Measurements from ENCODE around the gene TGOLN2.
"Not testable (repeated sequence)": the region's sequence is repeated elsewhere in the genome, so short reads cannot be mapped to it uniquely, and the experiment has no call there.

Gene TGOLN2

GRCh38 chr2:85323351-85323987 is 4.3 kb downstream of the TGOLN2 start:
- H3K27ac ChIP-seq: no peak overlapping the region
- no peak for TF ChIP-seq CTCF (conservative IDR thresholded peaks at IDR 0.05)
- TF ChIP-seq ZFX (IDR thresholded peaks at IDR 0.05): no peak

DNA sequence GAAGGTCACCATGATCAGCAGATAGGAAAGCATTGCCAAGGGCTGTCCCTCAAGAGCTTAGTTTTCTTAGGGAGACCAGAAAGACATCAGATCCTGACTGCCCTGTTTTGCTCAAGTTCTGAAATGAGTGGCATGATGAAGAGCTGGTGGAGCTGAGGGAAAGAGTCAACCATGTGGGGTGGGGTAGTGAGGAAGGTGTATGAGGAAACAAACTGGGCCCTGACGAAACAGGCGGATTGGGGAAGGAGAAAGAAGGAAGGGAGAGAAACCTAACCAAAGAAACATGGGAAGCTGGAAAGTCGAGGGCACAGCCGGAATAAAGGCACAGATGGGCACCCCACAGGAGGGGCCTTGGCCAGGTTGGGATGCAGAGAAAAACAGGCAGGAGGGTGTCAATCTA is 8.0 kb downstream of the TGOLN2 start:
- no peak overlapping the region for H3K27ac ChIP-seq
- TF ChIP-seq ZFX (IDR thresholded peaks at IDR 0.05) (no peak), CTCF (conservative IDR thresholded peaks at IDR 0.05) (no peak)

DNA sequence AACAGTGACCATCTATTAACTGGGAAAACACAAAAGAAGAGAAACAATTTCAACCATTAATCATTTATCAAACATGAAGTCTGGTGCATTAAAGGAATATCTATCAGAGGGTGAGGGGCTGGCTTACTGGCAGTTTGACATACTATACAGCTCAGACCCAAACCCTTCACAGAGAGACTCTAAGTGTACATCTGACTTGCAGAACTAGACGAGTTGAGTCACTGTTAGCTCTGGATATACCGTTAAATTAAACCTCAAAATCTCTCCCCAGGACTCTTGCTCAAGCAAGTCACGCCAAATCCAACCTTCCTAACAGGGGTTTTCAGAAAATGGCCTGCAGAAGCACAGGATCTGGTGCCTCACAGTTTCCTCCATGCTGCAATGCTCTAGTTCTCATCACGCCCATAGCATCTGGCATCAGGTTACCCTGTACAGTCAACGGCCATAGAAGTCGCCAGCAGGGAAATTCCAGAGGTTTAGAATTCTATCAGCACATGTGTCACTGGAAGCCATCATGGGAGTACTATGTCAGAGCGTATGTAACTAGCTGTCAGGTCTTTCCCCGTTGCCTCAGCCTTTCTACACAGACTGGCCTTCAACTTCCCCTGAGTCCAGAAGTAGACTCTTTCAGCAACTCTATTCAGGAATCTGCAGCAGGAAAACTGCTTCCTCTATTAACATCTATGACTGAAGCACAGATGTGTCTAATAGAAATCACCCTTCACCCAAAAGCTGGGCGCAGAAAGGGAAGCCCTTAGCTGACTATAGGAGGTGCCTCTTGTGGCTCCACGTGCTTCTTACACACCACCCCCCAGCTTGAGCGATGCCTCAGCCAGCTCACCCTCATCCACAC is 9.3 kb downstream of the TGOLN2 start:
- no peak for TF ChIP-seq ZFX (IDR thresholded peaks at IDR 0.05)
- TF ChIP-seq CTCF (conservative IDR thresholded peaks at IDR 0.05): no peak
- no peak overlapping the region for H3K27ac ChIP-seq

- H3K27ac ChIP-seq: not testable (repeated sequence)
Measured at GRCh38 chr2:85315921-85316320, 11.9 kb downstream of the TGOLN2 start.

DNA sequence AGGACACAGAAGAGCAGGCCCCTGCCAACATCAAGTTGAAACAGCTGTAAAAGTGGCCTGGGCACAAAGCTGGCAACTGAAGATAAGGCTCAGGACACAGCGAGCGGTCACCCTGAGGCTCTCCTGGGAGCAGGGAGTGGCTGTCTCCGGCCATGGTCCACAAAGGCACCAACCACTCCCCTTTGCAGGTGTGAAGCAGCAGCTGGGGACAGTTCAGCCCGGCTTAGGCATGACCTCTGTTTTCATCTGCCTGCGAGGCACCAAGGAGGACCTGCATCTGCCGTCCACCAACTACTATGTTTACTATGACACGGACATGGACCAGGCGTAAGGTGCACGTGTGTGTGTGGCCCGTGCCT is 12.9 kb downstream of the TGOLN2 start:
- H3K27ac ChIP-seq: no peak overlapping the region
- TF ChIP-seq CTCF (conservative IDR thresholded peaks at IDR 0.05): no peak
- no peak for TF ChIP-seq ZFX (IDR thresholded peaks at IDR 0.05)

DNA sequence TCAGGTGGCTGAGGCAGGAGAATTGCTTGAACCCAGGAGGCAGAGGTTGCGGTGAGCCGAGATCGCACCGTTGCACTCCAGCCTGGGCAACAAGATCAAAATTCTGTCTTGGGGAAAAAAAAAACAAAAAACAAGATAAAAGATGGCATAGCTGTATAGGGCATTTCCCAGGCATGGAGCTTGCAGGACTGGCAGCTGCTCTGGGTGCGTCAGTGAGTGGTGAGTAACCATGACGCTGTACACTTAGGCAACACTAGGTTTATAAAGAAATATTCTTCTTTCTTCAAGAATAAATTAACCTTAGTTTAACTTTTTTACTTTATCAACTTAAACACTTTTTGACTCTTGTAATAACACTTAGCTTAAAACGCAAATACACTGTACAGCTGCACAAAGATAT is 15.4 kb downstream of the TGOLN2 start:
- TF ChIP-seq ZFX (IDR thresholded peaks at IDR 0.05): no peak
- no peak for TF ChIP-seq CTCF (conservative IDR thresholded peaks at IDR 0.05)
- H3K27ac ChIP-seq: no peak overlapping the region

GRCh38 chr2:85310330-85310729 is 17.5 kb downstream of the TGOLN2 start:
- no peak overlapping the region for H3K27ac ChIP-seq
- TF ChIP-seq CTCF (conservative IDR thresholded peaks at IDR 0.05) (no peak), ZFX (IDR thresholded peaks at IDR 0.05) (no peak)

All from C4-2B (cell line).